Activated CD4-positive, CD25-positive, alpha-beta regulatory T cell (primary cell): ENCODE measurements around the gene MINDY4.

Experiments used
- DNase-seq, 4 experiments: peaks; one replicate each; lab custom pipeline; 2025; lab: John Stamatoyannopoulos, UW

The MINDY4 gene

GRCh38 chr7:30916255-30916654 lies 145.0 kb downstream of the MINDY4 start:
- no peak for DNase-seq

- DNase-seq, result no peak
Measured at GRCh38 chr7:30916767-30917166, 145.6 kb downstream of the MINDY4 start.

DNA sequence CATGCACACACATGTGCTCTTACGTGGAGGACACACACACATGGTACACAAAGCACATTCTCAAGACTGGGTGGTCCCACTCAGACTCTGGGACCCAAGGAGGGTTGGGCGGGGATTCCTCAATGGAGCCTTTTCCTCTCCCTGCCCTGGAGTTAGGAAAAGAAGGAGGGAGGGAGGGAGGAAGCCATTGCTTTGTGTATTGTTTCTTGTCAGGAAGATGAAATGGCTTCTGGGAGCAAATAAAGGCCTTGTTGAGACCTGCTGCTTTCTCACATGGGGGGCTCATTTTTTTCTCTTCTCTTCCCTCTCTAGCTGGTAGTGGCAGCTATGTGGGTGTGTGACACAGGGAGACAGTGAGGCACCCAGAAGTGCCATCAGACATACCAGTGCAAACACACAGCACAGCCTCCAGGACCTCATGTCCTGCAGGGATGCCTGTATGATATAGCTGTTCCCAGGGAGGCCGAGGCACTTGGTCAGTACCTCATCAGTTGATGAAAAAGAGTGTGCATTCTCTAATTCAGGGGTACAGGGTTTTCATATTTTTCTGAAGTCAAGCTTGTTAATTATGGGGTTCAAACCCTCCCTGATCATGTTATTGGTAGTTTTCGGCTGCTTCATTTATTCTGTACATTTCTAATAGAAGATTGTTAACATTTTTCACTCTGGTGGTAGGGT lies 146.1 kb downstream of the MINDY4 start:
- DNase-seq, result no peak

GRCh38 chr7:30918676-30919075 lies 147.5 kb downstream of the MINDY4 start:
- DNase-seq, result no peak

GRCh38 chr7:30920021-30920583 lies 148.9 kb downstream of the MINDY4 start:
- DNase-seq, result no peak

GRCh38 chr7:30920584-30921539 lies 149.6 kb downstream of the MINDY4 start:
- DNase-seq, result no peak

DNA sequence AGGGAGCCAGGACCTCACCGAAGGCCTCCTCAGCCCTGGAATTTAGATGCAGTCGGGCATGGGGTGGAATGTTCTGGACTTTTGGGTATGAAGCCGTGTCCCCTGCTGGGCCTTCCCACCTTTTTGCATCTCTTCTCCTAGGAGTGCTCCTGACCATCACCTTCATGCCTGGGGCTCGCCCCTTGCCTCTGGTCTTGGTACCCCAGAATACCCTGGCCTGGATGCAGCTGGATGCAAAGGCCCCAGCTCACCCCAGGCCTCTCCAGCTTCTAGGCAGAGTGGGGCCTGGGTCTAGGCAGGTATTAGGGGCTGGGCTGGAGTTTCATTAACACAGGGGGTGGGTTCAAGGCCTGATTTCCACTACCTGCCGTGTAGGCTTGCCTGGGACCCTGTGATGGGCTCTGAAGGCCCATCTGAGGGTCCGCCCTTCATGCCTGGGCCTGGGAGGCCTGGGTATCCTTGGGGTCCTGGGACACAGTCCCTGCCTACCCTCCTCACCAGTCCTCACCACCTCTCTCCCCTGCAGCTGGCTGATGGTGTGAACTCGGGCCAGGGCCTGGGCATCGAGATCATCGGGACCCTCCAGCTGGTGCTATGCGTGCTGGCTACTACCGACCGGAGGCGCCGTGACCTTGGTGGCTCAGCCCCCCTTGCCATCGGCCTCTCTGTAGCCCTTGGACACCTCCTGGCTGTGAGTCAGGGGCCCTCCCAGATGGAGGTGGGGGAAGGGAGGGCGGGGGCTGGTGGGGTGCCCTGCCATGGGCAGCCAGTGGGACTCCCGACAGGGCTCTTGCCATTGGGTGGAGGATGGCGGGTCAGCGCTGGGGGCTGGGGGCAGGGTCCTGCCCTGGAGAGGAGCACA lies 150.6 kb downstream of the MINDY4 start:
- DNase-seq, result no peak

DNA sequence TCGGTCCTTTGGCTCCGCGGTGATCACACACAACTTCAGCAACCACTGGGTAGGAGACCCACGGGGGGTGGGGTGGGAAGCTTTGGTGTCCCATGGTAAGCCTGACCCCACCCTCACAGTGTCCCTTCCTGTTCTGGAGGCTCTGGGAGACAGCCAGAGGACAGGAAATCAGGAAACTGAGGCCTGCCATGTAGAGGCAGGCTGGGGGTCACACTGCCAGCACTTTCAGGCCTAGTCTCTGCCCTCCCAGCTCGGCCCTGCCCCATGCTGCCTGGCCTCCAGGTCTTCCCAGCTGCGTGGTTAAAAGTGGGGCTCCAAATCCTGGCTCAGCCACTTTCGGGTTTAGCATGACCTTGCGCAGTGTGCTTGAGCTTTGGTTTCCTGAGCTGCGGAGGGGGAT lies 151.4 kb downstream of the MINDY4 start:
- no peak for DNase-seq

GRCh38 chr7:30923009-30923773 lies 152.0 kb downstream of the MINDY4 start:
- no peak for DNase-seq

GRCh38 chr7:30923774-30924413 lies 152.7 kb downstream of the MINDY4 start:
- DNase-seq, result no peak

DNA sequence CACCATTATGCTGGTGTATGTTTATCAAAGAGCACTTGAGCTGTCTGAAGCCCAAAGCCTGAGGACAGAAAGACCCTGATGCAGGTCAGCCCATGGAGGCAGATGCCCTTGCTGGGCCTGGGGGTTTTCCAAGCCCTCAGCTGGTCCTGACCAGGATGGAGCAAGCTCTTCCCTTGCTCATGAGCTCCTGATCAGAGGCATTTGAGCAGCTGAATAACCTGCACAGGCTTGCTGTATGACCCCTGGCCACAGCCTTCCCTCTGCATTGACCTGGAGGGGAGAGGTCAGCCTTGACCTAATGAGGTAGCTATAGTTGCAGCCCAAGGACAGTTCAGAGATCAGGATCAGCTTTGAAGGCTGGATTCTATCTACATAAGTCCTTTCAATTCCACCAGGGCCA lies 153.4 kb downstream of the MINDY4 start:
- DNase-seq, result no peak

DNA sequence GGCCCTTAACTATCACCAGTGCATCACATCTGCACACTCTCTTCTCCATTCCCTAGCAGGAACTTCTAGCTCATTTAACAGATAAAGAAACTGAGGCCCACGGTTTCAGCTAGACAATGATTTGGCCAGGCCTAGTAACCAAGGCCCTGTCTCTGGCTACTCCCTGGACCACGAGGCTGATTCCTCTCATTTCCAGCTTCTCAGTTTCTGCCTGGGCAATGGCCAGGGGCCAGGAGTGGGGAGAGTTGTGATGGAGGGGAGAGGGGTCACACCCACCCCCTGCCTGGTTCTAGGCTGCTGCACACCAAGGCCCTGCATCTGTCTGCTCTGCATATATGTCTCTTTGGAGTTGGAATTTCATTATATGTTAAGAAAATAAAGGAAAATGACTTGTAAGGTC lies 153.9 kb downstream of the MINDY4 start:
- no peak for DNase-seq

DNA sequence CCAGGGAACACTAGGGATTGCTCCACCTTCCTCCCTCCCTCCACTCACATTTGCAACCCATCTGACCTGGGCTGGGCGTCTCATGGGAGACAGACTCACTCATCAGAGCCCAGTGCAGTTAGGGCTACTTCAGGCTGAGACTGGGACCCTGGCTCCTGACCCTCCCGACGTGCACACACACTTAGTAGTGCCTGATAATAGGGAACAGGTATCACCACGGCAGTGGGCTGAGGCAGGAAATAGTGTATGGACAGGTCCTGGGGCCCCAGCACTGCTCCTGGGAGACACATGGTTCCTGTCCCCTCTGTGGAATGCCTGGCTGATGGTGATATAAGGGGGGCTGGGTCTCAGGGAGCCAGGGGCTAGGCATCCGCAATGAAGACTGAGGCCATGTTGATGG lies 154.7 kb downstream of the MINDY4 start:
- no peak for DNase-seq

- no peak for DNase-seq
Measured at GRCh38 chr7:30926313-30926712, 155.1 kb downstream of the MINDY4 start.

- DNase-seq, result no peak
Measured at GRCh38 chr7:30927040-30927439, 155.8 kb downstream of the MINDY4 start.

GRCh38 chr7:30927559-30927958 lies 156.3 kb downstream of the MINDY4 start:
- DNase-seq, result no peak

- no peak for DNase-seq
Measured at GRCh38 chr7:30928254-30928872, 157.1 kb downstream of the MINDY4 start.

DNA sequence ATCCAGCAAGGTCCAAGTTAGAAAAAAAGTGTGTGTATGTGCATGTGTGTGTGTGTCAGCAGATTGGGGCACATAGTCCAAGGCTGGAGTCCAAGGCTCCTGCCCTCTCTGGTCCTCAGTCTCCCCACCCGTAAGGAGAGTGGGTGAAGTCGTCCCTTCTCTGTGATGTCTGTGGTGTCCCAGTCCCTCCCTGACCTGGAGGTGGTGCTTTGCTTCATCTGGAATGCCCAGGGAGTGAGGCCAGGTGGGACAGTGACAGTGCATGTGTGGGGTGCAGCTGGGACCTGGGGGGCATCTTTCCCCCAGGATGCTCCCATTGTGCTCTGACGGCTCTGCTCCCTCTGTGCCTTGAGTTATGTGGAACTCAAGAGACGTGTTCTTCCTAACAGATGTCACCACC lies 158.5 kb downstream of the MINDY4 start:
- DNase-seq, result no peak

GRCh38 chr7:30930621-30931020 lies 159.4 kb downstream of the MINDY4 start:
- no peak for DNase-seq
